Tibial nerve (tissue), 4 donors: Measurements from ENCODE around the gene CHEK2.

ENCODE experiments used
- EP300 ChIP-seq, 2 donors: sonication (generic); formaldehyde crosslinking; IDR thresholded peaks; one replicate each; pipeline ENCODE4 v1.6.1; 2017; ENCODE audit warnings: antibody characterized with exemption in 2 of 2, mild to moderate bottlenecking in 1 of 2
- POLR2A ChIP-seq, 2 donors: fragments of 450-650 bp; IDR thresholded peaks; one replicate each; pipeline ENCODE4 v1.6.1; 2017; ENCODE audit warnings: antibody characterized with exemption in 2 of 2, mild to moderate bottlenecking in 2 of 2, moderate library complexity in 2 of 2
- TF ChIP-seq, protein P1 (sequence below), 5 experiments: fragments of 200-600 bp in 3 of 5; fragments of 450-650 bp in 2 of 5; sonication (generic) in 3 of 5; IDR thresholded peaks; one replicate each; pipeline ENCODE4 v1.5.1; 2016 to 2019; ENCODE audit warnings: antibody characterized with exemption in 5 of 5, mild to moderate bottlenecking in 3 of 5, moderate library complexity in 2 of 5

DNA sequence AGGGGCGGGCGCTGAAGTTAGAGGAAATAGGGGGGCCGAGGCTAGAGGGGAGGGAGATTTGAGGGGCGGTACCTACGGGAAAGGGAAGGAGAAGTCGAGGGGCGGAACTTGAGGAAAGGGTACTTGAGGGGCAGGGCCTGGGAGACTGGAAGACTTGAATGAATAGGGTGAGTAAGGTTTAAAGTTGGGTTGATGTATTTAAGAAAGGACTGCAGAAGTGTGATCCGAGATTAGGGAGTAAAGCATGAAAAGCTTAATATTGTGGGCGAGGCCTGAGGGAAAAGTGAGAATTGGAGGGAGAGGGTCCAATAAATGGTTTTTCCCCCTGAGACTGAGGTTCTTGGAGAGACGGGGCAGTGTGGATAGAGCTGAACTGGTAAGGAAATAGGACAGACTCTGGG lies 942 bp upstream of the CHEK2 start:
- TF ChIP-seq, protein P1, sequence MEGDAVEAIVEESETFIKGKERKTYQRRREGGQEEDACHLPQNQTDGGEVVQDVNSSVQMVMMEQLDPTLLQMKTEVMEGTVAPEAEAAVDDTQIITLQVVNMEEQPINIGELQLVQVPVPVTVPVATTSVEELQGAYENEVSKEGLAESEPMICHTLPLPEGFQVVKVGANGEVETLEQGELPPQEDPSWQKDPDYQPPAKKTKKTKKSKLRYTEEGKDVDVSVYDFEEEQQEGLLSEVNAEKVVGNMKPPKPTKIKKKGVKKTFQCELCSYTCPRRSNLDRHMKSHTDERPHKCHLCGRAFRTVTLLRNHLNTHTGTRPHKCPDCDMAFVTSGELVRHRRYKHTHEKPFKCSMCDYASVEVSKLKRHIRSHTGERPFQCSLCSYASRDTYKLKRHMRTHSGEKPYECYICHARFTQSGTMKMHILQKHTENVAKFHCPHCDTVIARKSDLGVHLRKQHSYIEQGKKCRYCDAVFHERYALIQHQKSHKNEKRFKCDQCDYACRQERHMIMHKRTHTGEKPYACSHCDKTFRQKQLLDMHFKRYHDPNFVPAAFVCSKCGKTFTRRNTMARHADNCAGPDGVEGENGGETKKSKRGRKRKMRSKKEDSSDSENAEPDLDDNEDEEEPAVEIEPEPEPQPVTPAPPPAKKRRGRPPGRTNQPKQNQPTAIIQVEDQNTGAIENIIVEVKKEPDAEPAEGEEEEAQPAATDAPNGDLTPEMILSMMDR (IDR thresholded peaks at IDR 0.05): no peak
- TF ChIP-seq POLR2A (IDR thresholded peaks at IDR 0.05) (no peak), EP300 (IDR thresholded peaks at IDR 0.05) (no peak)
